Thoracic aorta (tissue), 2 donors: ENCODE measurements around the gene NFASC. TPM values are rescaled to one million over a fixed set of nuclear protein-coding genes. Genes with fewer than 3 reads are reported as not detected.
A peak's percentile ranks its signal among the peaks of the same experiment; 100 is the strongest.

ENCODE experiments used
- ATAC-seq: fragments of 150-250 bp; one replicate; pipeline ENCODE4 v1.8.0; 2017; ENCODE audit warnings: low read depth; ENCODE audit not compliant: insufficient number of reproducible peaks, low FRiP score
- DNase-seq: peaks from one replicate; pipeline ENCODE4 v3.0.0-alpha.2; 2020; ENCODE audit warnings: low spot score
- H3K27ac ChIP-seq, 2 donors: fragments of 200-600 bp; sonication (generic); 1 replicate in 1 of 2; 2 replicates in 1 of 2; pipeline ENCODE4 v1.5.1; 2016; ENCODE audit warnings: mild to moderate bottlenecking in 2 of 2, moderate library complexity in 2 of 2
- H3K27me3 ChIP-seq: fragments of 200-600 bp; sonication (generic); replicated peaks from 2 replicates; pipeline ENCODE4 v1.6.0; 2016; ENCODE audit warnings: mild to moderate bottlenecking; ENCODE audit not compliant: insufficient read depth
- H3K36me3 ChIP-seq: fragments of 200-600 bp; sonication (generic); one replicate; pipeline ENCODE4 v1.5.1; 2016
- H3K4me1 ChIP-seq, 2 donors: fragments of 200-600 bp; sonication (generic); 1 replicate in 1 of 2; 2 replicates in 1 of 2; pipeline versions ENCODE4 v1.5.1 to v1.6.0; 2016; ENCODE audit warnings: low read depth in 2 of 2, mild to moderate bottlenecking in 1 of 2; ENCODE audit not compliant: control insufficient read depth in 1 of 2
- H3K4me3 ChIP-seq: fragments of 200-600 bp; sonication (generic); 2 replicates; pipeline ENCODE4 v1.5.1; 2016; ENCODE audit warnings: mild to moderate bottlenecking
- H3K9me3 ChIP-seq: fragments of 200-600 bp; sonication (generic); 2 replicates; pipeline ENCODE4 v1.5.1; 2016
- total RNA-seq, 2 donors: library from RNA; depleted of rRNA; stranded (reverse); fragments of >200 nt; gene quantifications; one replicate each; pipeline versions ENCODE4 v1.1.0 to v1.2.3, GENCODE V29; 2016
- TF ChIP-seq, protein P1 (sequence below): fragments of 200-600 bp; sonication (generic); IDR thresholded peaks from one replicate; pipeline ENCODE4 v1.5.1; 2019; ENCODE audit warnings: antibody characterized with exemption

Gene NFASC
- total RNA-seq, 2 donors from 2014 or later = 26.2 to 29.5 TPM

DNA sequence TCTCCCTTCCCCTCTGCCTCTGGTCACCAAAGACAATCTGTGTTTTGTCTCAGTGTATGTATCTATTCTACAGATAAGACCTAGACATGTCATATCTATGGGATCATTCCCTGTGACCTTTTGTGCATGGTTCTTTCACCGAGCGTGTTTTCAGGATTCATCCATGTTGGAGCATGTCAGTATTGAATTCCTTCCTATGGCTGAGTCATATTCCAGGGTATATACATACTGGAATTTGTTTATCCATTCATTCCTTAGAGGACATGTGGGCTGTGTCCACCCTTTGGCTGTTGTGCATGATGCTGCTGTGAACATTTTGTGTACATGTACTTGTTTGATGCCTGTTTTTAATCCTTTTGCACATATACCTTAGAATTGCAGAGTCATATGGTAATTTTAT lies 69.9 kb downstream of the NFASC start:
- DNase-seq (no peak), ATAC-seq (no peak)
- Histone ChIP-seq H3K4me3 (no peak overlapping the region), H3K27ac (no peak overlapping the region), H3K9me3 (no peaks in the 10 kb centered on the region), H3K27me3 (no peaks in the 10 kb centered on the region), H3K4me1 (no peaks in the 10 kb centered on the region), H3K36me3 (no peaks in the 10 kb centered on the region)
- TF ChIP-seq, protein P1, sequence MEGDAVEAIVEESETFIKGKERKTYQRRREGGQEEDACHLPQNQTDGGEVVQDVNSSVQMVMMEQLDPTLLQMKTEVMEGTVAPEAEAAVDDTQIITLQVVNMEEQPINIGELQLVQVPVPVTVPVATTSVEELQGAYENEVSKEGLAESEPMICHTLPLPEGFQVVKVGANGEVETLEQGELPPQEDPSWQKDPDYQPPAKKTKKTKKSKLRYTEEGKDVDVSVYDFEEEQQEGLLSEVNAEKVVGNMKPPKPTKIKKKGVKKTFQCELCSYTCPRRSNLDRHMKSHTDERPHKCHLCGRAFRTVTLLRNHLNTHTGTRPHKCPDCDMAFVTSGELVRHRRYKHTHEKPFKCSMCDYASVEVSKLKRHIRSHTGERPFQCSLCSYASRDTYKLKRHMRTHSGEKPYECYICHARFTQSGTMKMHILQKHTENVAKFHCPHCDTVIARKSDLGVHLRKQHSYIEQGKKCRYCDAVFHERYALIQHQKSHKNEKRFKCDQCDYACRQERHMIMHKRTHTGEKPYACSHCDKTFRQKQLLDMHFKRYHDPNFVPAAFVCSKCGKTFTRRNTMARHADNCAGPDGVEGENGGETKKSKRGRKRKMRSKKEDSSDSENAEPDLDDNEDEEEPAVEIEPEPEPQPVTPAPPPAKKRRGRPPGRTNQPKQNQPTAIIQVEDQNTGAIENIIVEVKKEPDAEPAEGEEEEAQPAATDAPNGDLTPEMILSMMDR = no peak

DNA sequence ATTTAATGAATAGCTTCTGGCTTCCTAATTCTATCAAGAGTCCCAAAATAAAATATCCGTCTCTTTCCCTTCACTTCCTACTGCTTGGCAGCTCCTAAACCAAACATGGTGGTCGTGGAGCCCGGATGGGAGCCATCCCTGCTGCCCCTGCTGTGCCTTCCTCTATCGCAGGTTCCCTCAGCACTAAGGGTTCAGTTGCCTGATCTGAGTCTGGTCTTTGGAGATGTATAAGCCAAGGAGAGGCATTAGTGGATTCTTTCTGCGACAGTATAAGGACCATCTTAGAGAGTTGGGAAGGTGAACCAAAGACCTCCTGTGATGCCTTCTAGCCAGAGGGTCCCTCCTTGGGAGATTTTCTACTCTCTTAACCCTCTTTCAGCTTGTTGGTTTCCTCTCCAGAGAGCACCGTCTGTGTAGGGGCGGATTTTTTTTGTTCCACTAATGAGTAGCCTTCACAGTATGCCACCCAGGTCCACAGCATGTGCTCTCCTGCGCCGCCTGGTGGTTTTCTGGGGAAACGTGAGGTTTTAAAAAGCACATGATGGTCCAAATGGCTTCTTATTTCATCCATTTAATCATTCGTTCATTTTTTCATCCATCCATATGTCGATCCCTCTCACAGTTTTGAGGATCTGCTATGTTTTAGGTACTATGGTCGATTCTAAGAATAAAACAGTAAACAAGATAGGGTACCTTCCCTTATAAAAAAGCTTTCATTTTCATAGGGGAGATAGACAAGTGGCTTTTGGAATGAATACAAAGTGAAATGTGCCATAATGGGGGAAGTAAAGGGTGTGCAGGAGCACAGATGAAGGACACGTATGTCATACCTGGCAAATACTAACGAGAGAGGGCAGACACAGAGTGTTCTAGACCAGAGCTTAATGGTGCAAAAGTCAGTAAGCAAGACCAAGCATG lies 71.0 kb downstream of the NFASC start:
- no peak for ATAC-seq
- Histone ChIP-seq H3K4me3 (no peak overlapping the region), H3K27ac (no peak overlapping the region), H3K36me3 (no peaks in the 10 kb centered on the region), H3K9me3 (no peaks in the 10 kb centered on the region), H3K4me1 (no peaks in the 10 kb centered on the region), H3K27me3 (no peaks in the 10 kb centered on the region)
- no peak for DNase-seq
- TF ChIP-seq, protein P1 = peak; percentile 78

DNA sequence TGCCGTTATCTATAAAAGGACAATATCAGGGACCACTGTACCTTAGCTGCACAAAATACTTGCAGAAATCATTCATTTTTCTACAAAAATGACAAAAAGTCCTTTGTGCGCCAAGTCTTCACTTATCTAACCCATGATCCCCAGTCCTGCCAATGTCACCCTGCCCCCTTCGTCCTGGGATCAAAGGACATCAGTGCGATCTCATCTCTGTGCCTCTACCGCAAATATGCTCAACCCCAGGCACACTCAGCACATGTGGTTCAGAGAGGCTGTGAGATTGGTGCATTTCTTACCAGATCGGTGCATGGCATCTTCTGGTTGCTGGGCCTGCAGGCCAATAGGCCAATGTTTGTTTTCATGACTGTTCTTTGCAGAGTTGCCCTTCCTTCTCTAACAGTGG lies 72.8 kb downstream of the NFASC start:
- no peak overlapping the region for H3K4me3 ChIP-seq
- H3K4me1 ChIP-seq = no peaks in the 10 kb centered on the region
- H3K27ac ChIP-seq = no peak overlapping the region
- H3K36me3 ChIP-seq = no peaks in the 10 kb centered on the region
- H3K9me3 ChIP-seq = no peaks in the 10 kb centered on the region
- DNase-seq = no peak
- no peak for ATAC-seq
- no peaks in the 10 kb centered on the region for H3K27me3 ChIP-seq
- TF ChIP-seq, protein P1 = no peak

DNA sequence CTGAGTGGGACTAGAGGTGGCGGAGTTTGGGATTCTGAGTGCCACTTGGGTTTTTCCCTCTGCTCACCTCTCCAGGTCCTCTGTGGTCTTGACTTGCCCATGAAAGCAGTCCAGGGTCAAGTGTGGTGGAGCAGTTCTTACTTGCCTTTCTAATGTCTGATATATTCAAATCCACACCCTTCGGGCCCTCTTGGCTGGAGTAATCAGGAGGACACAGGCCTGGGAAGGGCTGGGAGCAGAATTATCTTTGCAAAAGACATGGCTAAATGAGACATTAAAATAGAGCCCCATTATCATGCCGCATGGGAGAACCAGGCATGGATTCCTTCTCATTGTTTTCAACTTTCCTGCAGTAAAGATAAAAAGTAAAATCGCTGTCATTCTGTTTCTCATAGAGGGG lies 74.0 kb downstream of the NFASC start:
- H3K4me3 ChIP-seq = no peak overlapping the region
- H3K27me3 ChIP-seq = no peaks in the 10 kb centered on the region
- no peaks in the 10 kb centered on the region for H3K4me1 ChIP-seq
- no peak for ATAC-seq
- H3K36me3 ChIP-seq = no peaks in the 10 kb centered on the region
- no peaks in the 10 kb centered on the region for H3K9me3 ChIP-seq
- TF ChIP-seq, protein P1 = no peak
- no peak overlapping the region for H3K27ac ChIP-seq
- DNase-seq = no peak

DNA sequence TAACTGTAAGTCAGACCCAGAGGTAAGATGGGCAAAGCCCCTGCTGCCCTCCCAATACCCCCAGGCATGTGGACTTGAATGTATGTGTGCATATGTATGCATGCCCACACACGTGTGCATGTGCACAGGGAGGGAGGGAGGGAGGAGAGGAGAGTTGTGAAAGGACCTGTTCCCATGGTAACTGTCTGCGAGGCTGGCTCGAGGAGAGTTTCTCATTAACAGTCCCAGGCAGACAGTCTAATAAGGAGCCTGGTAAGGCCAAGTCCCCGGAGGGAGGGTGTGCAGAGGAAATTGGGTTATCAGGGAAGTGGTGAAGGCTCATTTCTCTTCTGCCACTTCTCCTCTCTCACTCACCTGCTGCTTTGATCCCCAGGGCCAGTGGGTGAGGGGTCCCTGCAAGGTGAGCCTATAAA lies 74.9 kb downstream of the NFASC start:
- Histone ChIP-seq H3K27me3 (no peaks in the 10 kb centered on the region), H3K27ac (no peak overlapping the region), H3K4me3 (no peak overlapping the region), H3K9me3 (no peaks in the 10 kb centered on the region), H3K36me3 (no peaks in the 10 kb centered on the region), H3K4me1 (no peaks in the 10 kb centered on the region)
- TF ChIP-seq, protein P1 = no peak
- DNase-seq (no peak), ATAC-seq (no peak)
